Neuronal stem cell (in vitro differentiated cells): ENCODE data around the gene CSN2.

Experiments used
- DNase-seq: peaks from one replicate; pipeline ENCODE4 v3.0.0-alpha.2; 2013; ENCODE audit warnings: low spot score
- H2AFZ ChIP-seq: one replicate; pipeline ENCODE4 v1.6.1; 2013; ENCODE audit warnings: mild to moderate bottlenecking, low read length, inconsistent platforms
- H2AK5ac ChIP-seq: 2 replicates; pipeline ENCODE4 v1.6.1; 2013; ENCODE audit warnings: low read depth, mild to moderate bottlenecking, inconsistent platforms, low read length, moderate library complexity, mixed read lengths
- H2BK120ac ChIP-seq: 2 replicates; pipeline ENCODE4 v1.6.1; 2013; ENCODE audit warnings: low read depth, mild to moderate bottlenecking, inconsistent platforms, low read length, moderate library complexity, mixed read lengths
- H2BK12ac ChIP-seq: one replicate; pipeline ENCODE4 v1.6.1; 2013; ENCODE audit warnings: low read length, inconsistent platforms
- H2BK15ac ChIP-seq: 2 replicates; pipeline ENCODE4 v1.6.1; 2013; ENCODE audit warnings: mild to moderate bottlenecking, low read length, inconsistent platforms, mixed read lengths
- H2BK5ac ChIP-seq: one replicate; pipeline ENCODE4 v1.6.1; 2013; ENCODE audit warnings: inconsistent platforms, mild to moderate bottlenecking, low read length, moderate library complexity
- H3K14ac ChIP-seq: one replicate; pipeline ENCODE4 v1.6.1; 2013; ENCODE audit warnings: low read length, inconsistent platforms
- H3K18ac ChIP-seq: 2 replicates; pipeline ENCODE4 v1.6.1; 2013; ENCODE audit warnings: low read length, inconsistent platforms
- H3K23ac ChIP-seq: 2 replicates; pipeline ENCODE4 v1.6.1; 2013; ENCODE audit warnings: low read depth, mild to moderate bottlenecking, mixed read lengths, low read length, inconsistent platforms; ENCODE audit not compliant: poor library complexity
- H3K27ac ChIP-seq: replicated peaks from 3 replicates; pipeline ENCODE4 v1.5.1; 2013; ENCODE audit warnings: low read length, inconsistent platforms
- H3K27me3 ChIP-seq, 3 experiments: 2 replicates each; pipeline ENCODE4 v1.6.1; 2013; ENCODE audit warnings: low read length in 3 of 3, mild to moderate bottlenecking in 2 of 3, inconsistent platforms in 1 of 3, low read depth in 1 of 3, mixed read lengths in 1 of 3, moderate library complexity in 1 of 3; ENCODE audit not compliant: control insufficient read depth in 3 of 3, insufficient read depth in 3 of 3
- H3K36me3 ChIP-seq, 2 donors: replicated peaks in 1 of 2; 2 replicates each; pipeline ENCODE4 v1.6.1; 2013; ENCODE audit warnings: low read length in 2 of 2; ENCODE audit not compliant: control insufficient read depth in 2 of 2, insufficient read depth in 2 of 2
- H3K4ac ChIP-seq: 2 replicates; pipeline ENCODE4 v1.6.1; 2013; ENCODE audit warnings: inconsistent platforms, mild to moderate bottlenecking, low read length, moderate library complexity
- H3K4me1 ChIP-seq, 2 donors: 1 replicate in 1 of 2; 2 replicates in 1 of 2; pipeline ENCODE4 v1.6.1; 2013; ENCODE audit warnings: low read length in 2 of 2, low read depth in 1 of 2; ENCODE audit not compliant: control insufficient read depth in 2 of 2, insufficient read depth in 1 of 2
- H3K4me2 ChIP-seq: one replicate; pipeline ENCODE4 v1.6.1; 2013; ENCODE audit warnings: mild to moderate bottlenecking, low read length, inconsistent platforms; ENCODE audit not compliant: insufficient read depth, poor library complexity, severe bottlenecking
- H3K4me3 ChIP-seq, 2 donors: 2 replicates each; pipeline ENCODE4 v1.5.1; 2013; ENCODE audit warnings: low read length in 2 of 2, mild to moderate bottlenecking in 2 of 2, inconsistent platforms in 1 of 2, moderate library complexity in 1 of 2
- H3K79me1 ChIP-seq: one replicate; pipeline ENCODE4 v1.6.1; 2013; ENCODE audit warnings: low read depth, mild to moderate bottlenecking, inconsistent platforms, low read length, moderate library complexity
- H3K9ac ChIP-seq: one replicate; pipeline ENCODE4 v1.6.1; 2013; ENCODE audit warnings: mild to moderate bottlenecking, low read depth, low read length, inconsistent platforms; ENCODE audit not compliant: poor library complexity
- H3K9me3 ChIP-seq, 2 donors: replicated peaks in 1 of 2; 2 replicates each; pipeline versions ENCODE3 to v1.6.1; 2013; ENCODE audit warnings: low read length in 2 of 2, mild to moderate bottlenecking in 2 of 2, inconsistent platforms in 1 of 2, low read depth in 1 of 2, mixed read lengths in 1 of 2, moderate library complexity in 1 of 2; ENCODE audit not compliant: control insufficient read depth in 2 of 2, insufficient read depth in 1 of 2
- H4K8ac ChIP-seq: one replicate; pipeline ENCODE4 v1.6.1; 2013; ENCODE audit warnings: low read depth, mild to moderate bottlenecking, inconsistent platforms, low read length, moderate library complexity
- H4K91ac ChIP-seq: one replicate; pipeline ENCODE4 v1.6.1; 2013; ENCODE audit warnings: low read length, low read depth, mild to moderate bottlenecking, inconsistent platforms; ENCODE audit not compliant: poor library complexity
- WGBS, 2 donors: extraction: QIAGEN DNeasy Blood & Tissue Kit; methylation state at CpG; one replicate each; pipeline ENCODE4 v1.1.7; 2013; ENCODE audit warnings: missing lambda C conversion rate in 2 of 2, mixed read lengths in 1 of 2; ENCODE audit not compliant: insufficient read length in 2 of 2, insufficient replicate concordance in 1 of 2; ENCODE audit errors: extremely low coverage in 2 of 2; 5-methylcytosine and 5-hydroxymethylcytosine counted together

CSN2 gene

DNA sequence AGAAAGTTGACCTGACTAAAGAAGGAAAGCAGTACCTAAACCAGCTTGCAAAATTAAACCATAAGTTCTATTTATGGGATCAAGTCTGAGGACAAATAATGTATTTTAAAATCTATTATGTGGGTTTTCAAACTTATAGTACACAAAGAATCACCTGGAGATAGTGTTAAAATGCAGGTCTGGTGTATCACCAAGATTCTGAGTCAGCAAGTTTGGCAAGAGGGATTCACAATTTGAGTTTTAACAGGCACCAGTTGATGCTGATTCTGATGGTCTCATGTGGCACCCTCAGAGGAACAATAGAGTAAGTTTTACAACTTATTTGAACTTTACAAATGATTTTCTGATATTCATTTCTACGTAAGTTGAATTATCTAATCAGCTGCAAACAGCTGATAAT lies 21.1 kb upstream of the CSN2 start:
- Histone ChIP-seq H3K79me1 (no peaks in the 10 kb centered on the region), H3K4me2 (no peak overlapping the region), H3K14ac (no peak overlapping the region), H2BK15ac (no peak overlapping the region), H3K4ac (no peak overlapping the region), H3K27ac (no peak overlapping the region), H3K4me1 (peaks cover 0 to 2% of the 10 kb centered on the region in 2 donors), H4K8ac (no peak overlapping the region), H3K23ac (no peak overlapping the region), H3K9ac (no peak overlapping the region), H4K91ac (no peak overlapping the region), H3K4me3 (no peak overlapping the region), H2AFZ (no peak overlapping the region), H3K9me3 (no peaks in the 10 kb centered on the region), H2BK5ac (no peak overlapping the region), H2AK5ac (no peak overlapping the region), H3K18ac (no peak overlapping the region), H3K27me3 (no peaks in the 10 kb centered on the region), H2BK12ac (no peak overlapping the region), H3K36me3 (no peaks in the 10 kb centered on the region), H2BK120ac (no peak overlapping the region)
- no CpG with 5 or more reads among the region's 1 CpG for WGBS, 2 donors
- DNase-seq = no peak

DNA sequence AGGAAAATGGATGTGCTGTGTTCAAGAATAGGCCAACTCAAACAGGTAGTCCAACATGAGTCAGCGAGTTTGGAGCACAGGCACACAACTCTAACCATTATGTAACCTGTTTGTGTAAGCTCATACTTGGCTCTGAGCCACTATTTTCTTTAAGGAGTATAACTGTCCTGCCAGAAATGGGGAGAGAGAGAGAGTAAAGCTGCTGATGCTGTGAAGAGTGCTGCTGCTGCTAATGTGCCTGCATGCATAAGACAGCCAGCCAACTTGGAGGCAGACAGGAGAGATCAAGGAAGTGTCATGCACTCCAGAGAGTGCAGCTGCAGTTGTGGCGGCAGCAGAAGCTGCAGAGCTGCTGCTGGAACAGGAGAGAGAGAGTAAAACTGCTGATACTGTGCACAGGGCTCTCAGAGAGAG lies 18.5 kb upstream of the CSN2 start:
- Histone ChIP-seq H3K36me3 (no peaks in the 10 kb centered on the region), H3K4me2 (no peak overlapping the region), H3K4me3 (no peak overlapping the region), H4K8ac (no peak overlapping the region), H2BK12ac (no peak overlapping the region), H3K27ac (no peak overlapping the region), H3K9me3 (no peaks in the 10 kb centered on the region), H3K4me1 (peaks cover 0 to 2% of the 10 kb centered on the region in 2 donors), H3K23ac (no peak overlapping the region), H3K9ac (no peak overlapping the region), H2AK5ac (no peak overlapping the region), H4K91ac (peak overlapping the region; percentile 56), H3K18ac (peak overlapping the region; percentile 74), H2BK15ac (no peak overlapping the region), H2AFZ (peak overlapping the region; percentile 39), H2BK120ac (no peak overlapping the region), H3K27me3 (no peaks in the 10 kb centered on the region), H3K4ac (no peak overlapping the region), H3K79me1 (no peaks in the 10 kb centered on the region), H2BK5ac (no peak overlapping the region), H3K14ac (no peak overlapping the region)
- no CpG with 5 or more reads among the region's 2 CpGs for WGBS, 2 donors
- DNase-seq = no peak

DNA sequence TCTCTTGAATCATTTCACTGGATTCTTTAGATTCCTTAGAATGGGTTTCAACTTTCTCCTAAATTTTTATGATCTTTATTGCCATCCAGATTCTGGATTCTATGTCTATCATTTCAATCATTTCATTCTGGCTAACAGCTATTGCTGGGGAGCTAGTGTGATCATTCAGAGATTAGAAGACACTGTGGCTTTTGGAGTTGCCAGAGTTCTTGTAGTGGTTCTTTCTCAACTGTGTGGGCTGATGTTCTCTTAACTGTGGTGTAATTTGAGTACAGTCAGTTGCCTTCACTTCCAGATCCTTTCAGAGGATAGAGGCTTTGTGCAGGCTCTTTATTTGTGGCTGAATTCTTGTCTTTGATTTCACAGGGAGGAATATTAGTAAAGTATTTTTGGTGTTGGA lies 12.1 kb upstream of the CSN2 start:
- Histone ChIP-seq H3K27me3 (no peaks in the 10 kb centered on the region), H4K91ac (no peak overlapping the region), H3K36me3 (no peaks in the 10 kb centered on the region), H3K18ac (no peak overlapping the region), H3K9ac (no peak overlapping the region), H2BK15ac (no peak overlapping the region), H3K27ac (no peak overlapping the region), H2BK12ac (no peak overlapping the region), H2BK5ac (no peak overlapping the region), H3K4me3 (no peak overlapping the region), H3K14ac (no peak overlapping the region), H2AK5ac (no peak overlapping the region), H3K23ac (no peak overlapping the region), H3K79me1 (no peaks in the 10 kb centered on the region), H3K4me2 (no peak overlapping the region), H3K4me1 (peaks cover 0 to 2% of the 10 kb centered on the region in 2 donors), H3K4ac (no peak overlapping the region), H2BK120ac (no peak overlapping the region), H2AFZ (no peak overlapping the region), H3K9me3 (no peaks in the 10 kb centered on the region), H4K8ac (no peak overlapping the region)
- DNase-seq = no peak

DNA sequence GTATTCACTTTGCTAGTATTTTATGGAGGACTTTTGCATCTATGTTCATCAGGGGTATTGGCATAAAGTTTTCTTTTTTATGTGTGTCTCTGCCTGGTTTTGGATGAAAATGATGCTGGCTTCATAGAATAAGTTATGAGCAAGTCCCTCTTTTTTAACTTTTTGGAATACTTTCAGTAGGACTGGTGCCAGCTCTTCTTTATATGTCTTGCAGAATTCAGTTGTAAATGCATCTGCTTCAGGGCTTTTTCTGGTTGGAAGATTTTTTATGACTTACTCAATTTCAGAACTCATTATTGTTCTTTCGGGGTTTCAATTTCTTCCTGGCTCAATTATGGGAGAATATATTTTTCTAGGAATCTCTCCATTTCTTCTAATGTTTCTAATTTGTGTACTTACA lies 9.1 kb upstream of the CSN2 start:
- no peak overlapping the region for H3K18ac ChIP-seq
- H2BK15ac ChIP-seq = no peak overlapping the region
- no peak overlapping the region for H2AFZ ChIP-seq
- no peak overlapping the region for H4K8ac ChIP-seq
- H3K4me1 ChIP-seq = peaks cover 0 to 2% of the 10 kb centered on the region in 2 donors
- no peak overlapping the region for H3K23ac ChIP-seq
- no peak overlapping the region for H3K4ac ChIP-seq
- H3K14ac ChIP-seq = no peak overlapping the region
- H3K27me3 ChIP-seq = no peaks in the 10 kb centered on the region
- H2BK5ac ChIP-seq = no peak overlapping the region
- DNase-seq = no peak
- H3K79me1 ChIP-seq = no peaks in the 10 kb centered on the region
- no peak overlapping the region for H3K4me2 ChIP-seq
- no peak overlapping the region for H3K27ac ChIP-seq
- no CpG with 5 or more reads among the region's 1 CpG for WGBS, 2 donors
- no peak overlapping the region for H2BK12ac ChIP-seq
- no peak overlapping the region for H3K4me3 ChIP-seq
- no peak overlapping the region for H2AK5ac ChIP-seq
- H3K9ac ChIP-seq = no peak overlapping the region
- H2BK120ac ChIP-seq = no peak overlapping the region
- H4K91ac ChIP-seq = no peak overlapping the region
- H3K36me3 ChIP-seq = no peaks in the 10 kb centered on the region
- H3K9me3 ChIP-seq = no peaks in the 10 kb centered on the region
